Lower leg skin (tissue), 3 donors: ENCODE data around the gene ESAM.

ENCODE experiments used
- CTCF ChIP-seq, 3 donors: fragments of 450-650 bp; IDR thresholded peaks; one replicate each; pipeline ENCODE4 v1.5.1; 2016; ENCODE audit warnings: antibody characterized with exemption in 3 of 3, mild to moderate bottlenecking in 3 of 3, moderate library complexity in 2 of 3
- POLR2A ChIP-seq, 2 donors: fragments of 450-650 bp; IDR thresholded peaks; one replicate each; pipeline ENCODE4 v1.6.1; 2016 to 2017; ENCODE audit warnings: antibody characterized with exemption in 2 of 2, mild to moderate bottlenecking in 1 of 2, moderate library complexity in 1 of 2

GRCh38 chr11:124756033-124756752 is 5.9 kb downstream of the ESAM start:
- no peak for TF ChIP-seq CTCF (IDR thresholded peaks at IDR 0.05)
- TF ChIP-seq POLR2A (IDR thresholded peaks at IDR 0.05) = no peak
